Osteoblast (primary cell): ENCODE results near the gene KLHL11. TPM values are rescaled to one million over a fixed set of nuclear protein-coding genes. Genes with fewer than 3 reads are reported as not detected.
"Not testable (repeated sequence)": the region's sequence is repeated elsewhere in the genome, so short reads cannot be mapped to it uniquely, and the experiment has no call there.

Source experiments
- DNase-seq: peaks from one replicate; pipeline ENCODE4 v3.0.0; 2011; ENCODE audit warnings: low spot score, mixed read lengths; ENCODE audit not compliant: insufficient read length; ENCODE audit errors: missing footprints
- H2AFZ ChIP-seq: 2 replicates; pipeline ENCODE4 v1.6.0; 2011; ENCODE audit warnings: mild to moderate bottlenecking, low read length
- H3K27ac ChIP-seq: 2 replicates; pipeline ENCODE4 v1.5.1; 2011; ENCODE audit warnings: mild to moderate bottlenecking, low read depth, low read length, moderate library complexity
- H3K27me3 ChIP-seq: 2 replicates; pipeline ENCODE4 v1.6.0; 2012; ENCODE audit warnings: mild to moderate bottlenecking, control low read depth, inconsistent platforms, low read length, moderate library complexity; ENCODE audit not compliant: insufficient read depth
- H3K36me3 ChIP-seq: 2 replicates; pipeline ENCODE4 v1.5.1; 2011; ENCODE audit warnings: mild to moderate bottlenecking, low read length, control low read depth, moderate library complexity; ENCODE audit not compliant: insufficient read depth
- H3K4me1 ChIP-seq: 2 replicates; pipeline ENCODE4 v1.5.1; 2011; ENCODE audit warnings: mild to moderate bottlenecking, low read length, control low read depth, moderate library complexity; ENCODE audit not compliant: insufficient read depth
- H3K4me2 ChIP-seq: 2 replicates; pipeline ENCODE4 v1.6.0; 2011; ENCODE audit warnings: mild to moderate bottlenecking, low read length; ENCODE audit not compliant: insufficient read depth
- H3K4me3 ChIP-seq: fragments of 200-600 bp; sonication (generic); 3 replicates; pipeline ENCODE4 v1.5.1; 2012; ENCODE audit warnings: mild to moderate bottlenecking, low read length, inconsistent platforms; ENCODE audit not compliant: insufficient read depth
- H3K79me2 ChIP-seq: 2 replicates; pipeline ENCODE4 v1.6.0; 2012; ENCODE audit warnings: mild to moderate bottlenecking, low read length, control low read depth, inconsistent platforms; ENCODE audit not compliant: insufficient read depth
- H3K9me3 ChIP-seq: 2 replicates; pipeline ENCODE4 v1.5.1; 2011; ENCODE audit warnings: low read depth, low read length, control low read depth
- H4K20me1 ChIP-seq: 2 replicates; pipeline ENCODE4 v1.6.0; 2012; ENCODE audit warnings: mild to moderate bottlenecking, low read length, control low read depth; ENCODE audit not compliant: insufficient read depth
- total RNA-seq: library from RNA; depleted of rRNA; stranded (reverse); fragments of >200 nt; gene quantifications from 2 replicates; pipeline ENCODE4 v1.2.3, GENCODE V29; 2012
- TF ChIP-seq, protein P1 (sequence below): IDR thresholded peaks from 2 replicates; pipeline ENCODE4 v1.5.1; 2011; ENCODE audit warnings: mild to moderate bottlenecking, low read depth, low read length, moderate library complexity; ENCODE audit errors: extremely low read depth

KLHL11 gene
- total RNA-seq, 1 donor = 34.7 TPM

DNA sequence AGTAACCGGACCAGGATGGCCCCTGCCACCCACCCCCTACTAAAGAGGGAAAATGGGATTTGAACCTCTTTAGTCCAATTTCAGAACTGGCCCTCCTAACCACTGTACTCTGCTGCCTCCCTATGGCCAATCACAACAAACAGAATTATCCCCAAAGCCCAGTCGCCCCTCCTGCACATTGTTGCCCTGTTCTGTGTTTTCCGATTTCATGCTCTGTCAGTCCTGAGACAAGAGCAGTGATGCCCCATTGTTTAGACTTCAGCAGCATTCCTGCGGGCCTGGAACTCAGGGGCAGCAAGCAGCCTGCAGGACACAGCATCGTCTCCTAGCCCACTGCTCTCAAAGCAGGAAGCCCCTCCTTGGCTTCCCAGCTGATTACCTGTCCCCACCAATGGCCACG lies 20.5 kb upstream of the KLHL11 start:
- no peaks in the 10 kb centered on the region for H3K27me3 ChIP-seq
- H4K20me1 ChIP-seq = no peaks in the 10 kb centered on the region
- H3K27ac ChIP-seq = no peak overlapping the region
- H3K4me2 ChIP-seq = no peak overlapping the region
- TF ChIP-seq, protein P1, sequence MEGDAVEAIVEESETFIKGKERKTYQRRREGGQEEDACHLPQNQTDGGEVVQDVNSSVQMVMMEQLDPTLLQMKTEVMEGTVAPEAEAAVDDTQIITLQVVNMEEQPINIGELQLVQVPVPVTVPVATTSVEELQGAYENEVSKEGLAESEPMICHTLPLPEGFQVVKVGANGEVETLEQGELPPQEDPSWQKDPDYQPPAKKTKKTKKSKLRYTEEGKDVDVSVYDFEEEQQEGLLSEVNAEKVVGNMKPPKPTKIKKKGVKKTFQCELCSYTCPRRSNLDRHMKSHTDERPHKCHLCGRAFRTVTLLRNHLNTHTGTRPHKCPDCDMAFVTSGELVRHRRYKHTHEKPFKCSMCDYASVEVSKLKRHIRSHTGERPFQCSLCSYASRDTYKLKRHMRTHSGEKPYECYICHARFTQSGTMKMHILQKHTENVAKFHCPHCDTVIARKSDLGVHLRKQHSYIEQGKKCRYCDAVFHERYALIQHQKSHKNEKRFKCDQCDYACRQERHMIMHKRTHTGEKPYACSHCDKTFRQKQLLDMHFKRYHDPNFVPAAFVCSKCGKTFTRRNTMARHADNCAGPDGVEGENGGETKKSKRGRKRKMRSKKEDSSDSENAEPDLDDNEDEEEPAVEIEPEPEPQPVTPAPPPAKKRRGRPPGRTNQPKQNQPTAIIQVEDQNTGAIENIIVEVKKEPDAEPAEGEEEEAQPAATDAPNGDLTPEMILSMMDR = peak; percentile 12
- H3K9me3 ChIP-seq = no peaks in the 10 kb centered on the region
- H3K4me3 ChIP-seq = no peak overlapping the region
- DNase-seq = peak; percentile 73
- peaks cover 90% of the 10 kb centered on the region for H3K36me3 ChIP-seq
- H3K79me2 ChIP-seq = peaks cover 24% of the 10 kb centered on the region
- H3K4me1 ChIP-seq = no peaks in the 10 kb centered on the region
- no peak overlapping the region for H2AFZ ChIP-seq

DNA sequence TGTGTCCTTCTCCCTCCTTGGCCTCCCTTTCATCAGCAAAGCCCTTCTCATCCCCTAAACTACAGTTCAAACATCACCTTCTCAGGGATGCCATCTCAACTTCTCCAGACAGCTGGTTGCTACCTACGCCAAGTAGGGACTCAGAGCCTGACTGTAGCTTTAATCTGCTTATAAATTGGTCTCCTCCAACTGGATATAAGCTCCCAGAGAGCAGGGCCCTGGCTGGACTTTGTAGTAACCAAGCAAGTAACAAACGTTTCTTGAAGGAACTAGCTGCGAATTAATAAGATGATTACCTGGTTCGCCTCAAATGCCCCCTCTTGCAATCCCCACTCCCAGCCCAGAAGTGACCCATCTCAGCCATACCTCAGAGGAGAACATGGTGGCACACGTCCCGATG lies 17.5 kb upstream of the KLHL11 start:
- Histone ChIP-seq H3K4me2 (no peak overlapping the region), H3K4me1 (no peaks in the 10 kb centered on the region), H2AFZ (no peak overlapping the region), H3K27me3 (no peaks in the 10 kb centered on the region), H3K79me2 (peaks cover 24% of the 10 kb centered on the region), H3K36me3 (peaks cover 96% of the 10 kb centered on the region), H4K20me1 (peaks cover 11% of the 10 kb centered on the region), H3K9me3 (no peaks in the 10 kb centered on the region), H3K27ac (no peak overlapping the region), H3K4me3 (no peak overlapping the region)
- DNase-seq = no peak
- TF ChIP-seq, protein P1 = no peak

DNA sequence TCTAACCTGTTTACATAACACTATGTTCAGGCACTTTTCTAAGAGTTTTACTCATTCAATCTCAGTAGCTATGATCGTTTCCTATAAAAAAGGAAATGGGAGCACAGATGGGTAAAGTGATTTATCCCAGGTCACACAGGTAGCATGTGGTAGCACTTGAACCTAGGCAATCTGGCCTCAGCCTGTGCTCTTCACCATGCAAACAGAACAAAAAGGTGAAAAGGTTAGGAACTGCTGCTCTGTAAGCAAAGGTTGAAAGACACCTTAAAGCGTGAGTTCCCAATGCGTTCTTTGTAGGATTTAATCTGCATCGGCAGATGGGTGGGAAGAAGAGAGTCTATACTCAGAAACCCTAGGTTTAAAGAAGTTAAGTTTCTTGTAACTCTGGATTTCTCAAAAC lies 14.9 kb upstream of the KLHL11 start:
- H3K27ac ChIP-seq = no peak overlapping the region
- peaks cover 82% of the 10 kb centered on the region for H3K36me3 ChIP-seq
- H2AFZ ChIP-seq = no peak overlapping the region
- no peaks in the 10 kb centered on the region for H3K27me3 ChIP-seq
- no peak overlapping the region for H3K4me2 ChIP-seq
- no peak for DNase-seq
- peaks cover 11% of the 10 kb centered on the region for H4K20me1 ChIP-seq
- H3K9me3 ChIP-seq = no peaks in the 10 kb centered on the region
- peaks cover 16% of the 10 kb centered on the region for H3K79me2 ChIP-seq
- TF ChIP-seq, protein P1 = no peak
- H3K4me3 ChIP-seq = no peak overlapping the region
- no peaks in the 10 kb centered on the region for H3K4me1 ChIP-seq

DNA sequence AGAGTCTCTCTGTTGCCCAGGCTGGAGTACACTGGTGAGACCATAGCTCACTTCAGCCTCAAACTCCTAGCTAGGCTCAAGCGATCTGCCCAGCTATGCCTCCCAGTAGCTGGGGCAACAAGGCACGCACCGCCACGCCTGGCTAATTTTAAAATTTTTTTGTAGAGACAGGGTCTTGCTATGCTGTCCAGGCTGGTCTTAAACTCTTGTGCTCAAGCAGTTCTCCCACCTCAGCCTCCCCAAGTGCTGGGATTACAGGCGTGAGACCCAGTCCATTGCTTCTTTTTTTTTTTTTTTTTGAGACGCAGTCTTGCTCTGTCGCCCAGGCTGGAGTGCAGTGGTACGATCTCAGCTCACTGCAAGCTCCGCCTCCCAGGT lies 9.1 kb upstream of the KLHL11 start:
- not testable (repeated sequence) for DNase-seq, H3K27ac ChIP-seq, H3K9me3 ChIP-seq, H2AFZ ChIP-seq, H3K79me2 ChIP-seq, H3K4me1 ChIP-seq, H3K4me2 ChIP-seq, H3K4me3 ChIP-seq, H3K27me3 ChIP-seq, H4K20me1 ChIP-seq
- peaks cover 77% of the 10 kb centered on the region for H3K36me3 ChIP-seq
